Fibroblast of peridontal ligament (primary cell): ENCODE measurements around the gene TBC1D5.
A peak's percentile ranks its signal among the peaks of the same experiment; 100 is the strongest.
"Not testable (repeated sequence)": the region's sequence is repeated elsewhere in the genome, so short reads cannot be mapped to it uniquely, and the experiment has no call there.

Experiments used
- DNase-seq: peaks from one replicate; pipeline ENCODE4 v3.0.0-alpha.2; 2010; ENCODE audit errors: extremely low read depth

TBC1D5 gene

DNA sequence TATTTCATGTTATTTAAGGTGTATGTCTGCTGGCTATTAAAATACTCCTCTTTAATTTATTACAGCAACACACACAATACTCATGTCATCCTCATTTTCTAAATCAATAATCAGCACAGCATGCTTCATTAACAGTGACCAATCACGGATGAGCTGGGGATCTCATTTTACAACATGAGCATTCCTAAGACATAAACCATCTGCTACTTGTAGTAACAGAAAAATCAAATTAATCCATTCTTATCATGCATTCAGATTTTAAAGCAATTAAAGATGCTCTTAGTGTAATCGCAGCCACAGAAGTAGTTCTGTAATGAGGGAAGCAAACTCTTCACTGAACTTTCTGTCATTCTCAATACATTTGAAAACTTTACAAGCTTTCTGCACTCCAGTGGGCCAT, 191.1 kb downstream of the TBC1D5 start:
- DNase-seq = no peak

DNA sequence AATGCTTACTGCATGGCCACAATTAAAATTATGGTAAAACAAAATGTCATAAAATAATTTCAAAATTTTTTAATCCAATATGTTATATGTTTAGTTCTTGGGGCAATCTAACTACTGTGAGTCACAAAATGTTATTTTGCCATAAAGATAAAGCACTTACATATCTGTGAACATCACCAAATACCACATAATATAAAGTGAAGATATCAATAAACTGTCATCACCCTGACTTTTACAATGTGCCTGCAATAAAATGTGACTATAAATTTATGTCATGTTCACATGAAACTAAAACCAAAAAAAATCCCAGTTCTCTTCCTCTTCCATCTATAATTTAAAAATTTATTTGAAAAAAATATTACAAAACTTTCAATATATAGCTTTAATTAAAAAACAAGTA, 191.8 kb downstream of the TBC1D5 start:
- DNase-seq = no peak

DNA sequence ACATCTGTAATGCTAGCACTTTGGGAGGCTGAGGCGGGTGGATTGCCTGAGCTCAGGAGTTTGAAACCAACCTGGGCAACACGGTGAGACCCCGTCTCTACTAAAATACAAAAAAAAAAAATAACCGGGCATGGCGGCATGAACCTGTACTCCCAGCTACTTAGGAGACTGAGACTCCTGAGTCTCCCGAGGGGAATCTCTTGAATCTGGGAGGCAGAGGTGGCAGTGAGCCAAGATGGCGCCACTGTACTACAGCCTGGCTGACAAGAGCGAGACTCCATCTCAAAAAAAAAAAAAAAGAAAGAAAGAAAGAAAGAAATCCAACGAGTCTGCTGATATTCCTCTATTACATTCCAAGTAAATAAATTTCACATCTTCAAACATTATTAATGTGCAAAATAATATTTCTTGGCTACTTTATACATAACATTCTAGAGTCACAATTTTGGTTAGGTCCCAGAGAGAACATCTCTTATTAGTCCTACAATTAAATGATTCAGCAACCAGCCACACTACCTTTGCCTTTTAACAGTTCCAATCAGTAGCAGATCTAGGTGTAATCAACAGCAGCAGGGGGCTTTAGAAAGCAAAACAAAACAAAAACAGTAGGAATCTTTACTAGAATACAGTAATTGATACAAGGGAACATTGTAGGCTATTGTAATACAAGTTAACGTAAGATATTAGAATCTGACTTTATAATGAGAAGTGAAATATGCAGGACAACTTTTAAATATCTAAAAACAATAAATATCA, 195.8 kb downstream of the TBC1D5 start:
- DNase-seq = no peak

DNA sequence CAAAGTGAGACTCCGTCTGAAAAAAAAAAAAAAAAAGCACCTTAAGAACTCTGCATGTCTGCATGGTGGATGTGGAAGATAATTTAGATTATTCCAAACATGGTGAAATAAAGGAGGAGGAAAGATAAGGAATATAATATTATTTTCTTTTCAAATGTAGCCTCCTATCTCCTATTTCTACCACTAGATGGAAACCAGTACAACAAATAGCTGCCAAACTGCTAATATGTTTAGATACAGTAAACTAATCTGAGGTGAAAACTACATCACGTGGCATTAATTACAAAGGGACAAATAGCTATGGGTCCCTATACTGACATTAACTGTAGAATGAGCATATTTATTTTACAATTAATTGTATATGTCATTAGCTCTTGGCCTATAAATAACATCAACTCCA, 197.8 kb downstream of the TBC1D5 start:
- peak; percentile 18 for DNase-seq

DNA sequence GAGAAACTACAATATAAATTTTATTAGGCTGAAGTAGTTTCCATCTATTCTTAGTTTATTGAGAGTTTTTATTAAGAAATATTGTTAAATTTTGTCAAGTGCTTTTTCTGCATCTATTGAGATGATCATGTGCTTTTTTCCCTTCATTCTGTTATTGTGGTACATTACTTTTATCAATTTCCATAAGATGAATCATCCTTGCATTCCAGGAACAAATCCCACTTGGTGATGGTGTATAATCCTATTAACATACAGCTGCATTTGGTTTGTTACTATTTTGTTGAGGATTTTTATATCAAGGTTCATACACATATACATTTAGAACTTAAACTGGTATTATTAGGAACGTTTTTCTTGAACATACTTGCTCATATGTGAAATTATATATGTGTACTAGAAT, 199.8 kb downstream of the TBC1D5 start:
- DNase-seq = peak; percentile 22

DNA sequence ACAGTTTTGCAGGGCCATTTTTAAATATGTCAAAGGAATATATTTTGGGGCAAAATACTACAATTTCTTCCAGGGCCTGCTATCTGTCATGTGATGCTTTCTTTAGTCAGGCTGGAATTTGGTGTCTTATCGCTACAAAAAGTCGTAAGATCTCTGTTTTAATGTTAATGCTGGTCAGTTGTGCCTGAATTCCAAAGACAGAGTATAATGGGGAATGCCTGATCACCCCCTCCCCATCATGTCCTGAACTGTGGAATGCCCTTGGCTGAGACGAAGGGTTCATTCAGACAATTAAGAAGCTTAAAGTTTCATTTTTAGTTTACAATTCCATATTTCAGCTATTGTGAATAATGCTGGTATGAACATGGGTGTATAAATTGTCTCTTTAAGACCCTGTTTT, 203.0 kb downstream of the TBC1D5 start:
- DNase-seq = no peak

DNA sequence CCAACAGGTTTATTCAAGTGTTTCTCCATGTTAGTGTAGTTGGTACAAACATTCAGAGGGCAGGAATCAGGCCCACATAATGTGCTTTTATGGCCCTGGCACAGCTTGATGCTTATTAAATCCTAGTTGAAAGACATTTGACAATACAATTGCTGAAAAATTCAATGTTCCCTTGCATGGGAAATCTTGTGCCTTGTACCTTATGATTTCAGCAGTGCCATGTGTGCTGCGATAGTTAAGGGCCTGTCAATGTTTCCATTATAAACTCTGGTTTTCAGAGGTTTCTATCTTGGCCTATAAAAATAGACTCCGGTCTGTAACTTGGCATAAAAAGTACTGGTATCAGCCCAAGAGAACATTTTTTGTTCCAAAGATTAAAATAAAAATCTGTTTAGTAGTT, 207.2 kb downstream of the TBC1D5 start:
- DNase-seq = no peak

DNA sequence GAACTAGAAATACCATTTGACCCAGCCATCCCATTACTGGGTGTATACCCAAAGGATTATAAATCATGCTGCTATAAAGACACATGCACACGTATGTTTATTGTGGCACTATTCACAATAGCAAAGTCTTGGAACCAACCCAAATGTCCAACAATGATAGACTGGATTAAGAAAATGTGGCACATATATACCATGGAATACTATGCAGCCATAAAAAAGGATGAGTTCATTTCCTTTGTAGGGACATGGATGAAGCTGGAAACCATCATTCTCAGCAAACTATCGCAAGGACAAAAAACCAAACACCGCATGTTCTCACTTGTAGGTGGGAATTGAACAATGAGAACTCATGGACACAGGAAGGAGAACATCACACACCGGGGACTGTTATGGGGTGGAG, 210.0 kb downstream of the TBC1D5 start:
- not testable (repeated sequence) for DNase-seq

DNA sequence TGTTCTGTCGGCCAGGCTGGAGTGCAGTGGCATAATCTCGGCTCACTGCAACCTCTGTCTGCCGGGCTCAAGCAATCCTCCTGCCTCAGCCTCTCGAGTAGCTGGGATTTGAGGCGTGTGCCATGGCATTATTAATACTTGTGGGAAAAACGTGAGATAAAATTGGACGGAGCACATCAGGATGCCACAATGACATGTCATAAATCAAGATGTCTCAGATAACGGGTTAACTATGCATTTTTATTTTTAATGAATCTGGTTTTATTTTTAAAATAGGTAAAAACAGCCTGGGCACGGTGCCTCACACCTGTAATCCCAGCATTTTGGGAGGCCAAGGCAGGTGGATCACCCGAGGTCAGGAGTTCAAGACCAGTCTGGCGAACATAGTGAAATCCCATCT, 212.8 kb downstream of the TBC1D5 start:
- DNase-seq = no peak

DNA sequence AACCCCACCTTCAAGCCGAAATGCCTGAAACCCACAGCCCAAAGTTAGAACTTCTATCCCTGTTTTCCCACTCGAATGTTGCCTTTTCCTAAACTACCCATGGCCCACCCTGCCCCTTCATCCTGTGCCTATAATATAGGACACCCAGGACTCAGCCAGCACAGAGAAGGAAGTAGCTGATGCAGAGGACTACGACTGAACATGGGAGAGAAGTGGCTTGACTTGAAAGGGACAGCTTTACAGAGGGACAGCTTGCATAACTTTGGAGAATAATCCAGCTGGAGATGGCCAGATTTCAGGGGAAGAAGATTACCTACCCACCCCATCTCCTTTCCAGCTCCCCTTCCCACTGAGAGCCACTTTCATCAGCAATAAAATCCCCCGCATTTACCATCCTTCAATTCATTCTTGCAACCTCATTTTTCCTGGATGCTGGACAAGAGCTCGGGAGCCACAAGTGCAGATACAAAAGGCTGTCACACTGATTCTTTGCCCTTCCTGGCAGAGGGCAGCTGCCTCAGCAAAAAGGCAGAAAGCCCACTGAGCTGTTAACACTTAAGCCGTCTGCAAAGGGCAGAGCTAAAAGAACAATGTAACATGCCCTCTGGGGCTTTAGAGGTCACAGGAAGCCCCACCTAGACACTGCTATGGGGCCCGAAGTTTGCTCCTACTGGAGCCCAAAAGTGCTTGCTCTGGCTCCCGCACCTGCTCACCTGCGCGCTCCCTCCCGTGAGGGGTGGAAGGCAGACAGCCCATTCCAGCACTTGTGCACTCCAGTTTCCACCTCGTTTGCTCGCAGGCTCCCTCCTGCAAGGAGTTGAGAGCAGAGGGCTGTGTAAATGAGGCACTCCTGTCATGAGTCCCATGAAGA, 224.0 kb downstream of the TBC1D5 start:
- no peak for DNase-seq

DNA sequence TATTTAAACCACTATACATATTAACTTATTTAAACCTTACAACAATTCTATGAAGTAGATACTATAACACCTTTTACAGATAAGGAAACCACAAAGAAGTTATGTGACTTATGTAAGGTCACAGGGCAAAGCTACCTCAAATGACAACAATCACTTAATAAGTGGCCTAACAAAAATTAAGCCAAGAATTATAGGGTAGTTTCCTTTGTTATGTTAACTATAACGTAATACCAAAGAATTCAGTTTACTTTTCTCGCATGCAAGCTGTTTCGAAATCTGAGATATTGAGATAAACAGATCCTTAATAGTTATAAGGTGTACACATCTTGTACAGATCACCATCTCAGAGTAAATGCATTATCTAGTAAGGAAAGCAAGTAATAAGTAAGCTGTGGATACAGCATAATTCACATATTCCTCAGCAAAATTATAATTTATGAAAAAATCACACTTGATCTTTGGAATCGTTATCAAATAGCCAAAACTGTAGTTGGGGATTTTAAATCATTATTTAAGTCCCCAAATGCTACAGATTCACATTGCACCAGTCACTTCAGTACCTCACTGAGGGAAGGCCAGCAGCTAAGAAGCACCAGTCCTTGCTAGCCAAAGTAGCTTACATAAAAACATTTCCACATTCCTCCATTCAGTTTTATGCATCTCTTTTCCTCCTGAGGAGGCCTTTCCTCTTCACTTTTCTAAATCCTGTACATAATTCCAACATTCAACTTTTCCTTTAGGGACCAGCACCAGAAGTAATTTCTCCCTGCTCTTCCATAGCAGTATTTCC, 226.8 kb downstream of the TBC1D5 start:
- DNase-seq = no peak

DNA sequence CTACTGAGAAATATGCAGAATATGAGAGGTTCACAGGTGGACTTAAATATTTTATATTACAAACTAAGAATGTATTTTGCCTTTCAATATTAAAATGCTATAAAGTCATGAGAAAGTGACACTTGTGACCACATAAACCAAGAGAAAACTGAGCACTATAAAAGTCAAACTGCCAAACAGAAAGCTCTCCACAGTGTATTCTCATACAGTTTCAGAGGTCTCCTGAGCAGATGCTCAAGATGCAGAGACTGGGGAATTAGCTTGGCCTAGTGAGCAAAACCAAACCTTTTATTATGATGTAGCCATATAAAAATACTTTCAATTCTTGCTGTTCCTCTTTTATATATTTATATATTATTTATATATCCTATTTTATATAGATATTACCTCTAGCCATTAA, 227.8 kb downstream of the TBC1D5 start:
- no peak for DNase-seq

DNA sequence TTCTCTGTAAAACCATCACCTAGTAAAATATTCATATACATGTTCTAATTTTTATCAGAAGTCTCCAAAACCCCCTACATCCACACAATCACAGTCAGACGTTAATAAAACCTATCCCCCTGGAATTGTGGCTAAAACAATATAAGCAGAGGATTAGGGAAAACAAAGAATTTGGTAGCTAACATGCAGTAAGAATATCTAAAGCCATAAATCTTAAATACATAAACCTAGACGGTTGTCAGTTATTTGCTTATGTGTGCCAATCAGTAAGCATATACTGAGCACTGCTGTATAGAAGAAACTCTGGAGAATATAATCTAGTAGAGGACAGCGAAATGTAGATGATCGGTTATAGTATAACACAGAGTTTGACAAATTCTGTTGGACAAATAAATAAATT, 232.2 kb downstream of the TBC1D5 start:
- no peak for DNase-seq

DNA sequence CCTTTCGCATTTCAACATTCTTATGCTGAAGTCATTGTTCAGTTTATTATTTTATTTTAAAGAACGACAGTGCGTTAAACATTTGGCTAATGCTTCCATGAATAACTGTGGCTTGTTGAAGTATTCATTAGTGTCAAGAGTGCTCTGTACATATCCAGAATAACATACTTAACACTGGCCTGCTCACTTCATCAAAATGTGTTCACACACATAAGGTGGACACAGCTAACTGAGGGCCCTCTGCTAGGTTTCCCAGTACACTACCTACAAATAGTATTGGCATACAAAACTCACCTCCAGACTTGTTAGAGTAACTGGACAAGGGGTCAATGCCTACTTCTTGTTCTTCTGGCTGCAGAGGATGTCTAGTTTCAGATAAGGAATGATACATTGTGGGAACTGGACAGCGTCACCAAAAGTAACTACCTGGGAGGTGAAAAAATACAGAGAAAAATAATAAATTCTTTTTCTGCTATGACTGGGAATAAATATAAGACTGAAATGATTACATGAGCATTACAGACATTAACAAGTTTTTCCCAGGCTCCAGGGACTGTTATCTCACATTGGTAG, 234.2 kb downstream of the TBC1D5 start:
- DNase-seq = no peak

DNA sequence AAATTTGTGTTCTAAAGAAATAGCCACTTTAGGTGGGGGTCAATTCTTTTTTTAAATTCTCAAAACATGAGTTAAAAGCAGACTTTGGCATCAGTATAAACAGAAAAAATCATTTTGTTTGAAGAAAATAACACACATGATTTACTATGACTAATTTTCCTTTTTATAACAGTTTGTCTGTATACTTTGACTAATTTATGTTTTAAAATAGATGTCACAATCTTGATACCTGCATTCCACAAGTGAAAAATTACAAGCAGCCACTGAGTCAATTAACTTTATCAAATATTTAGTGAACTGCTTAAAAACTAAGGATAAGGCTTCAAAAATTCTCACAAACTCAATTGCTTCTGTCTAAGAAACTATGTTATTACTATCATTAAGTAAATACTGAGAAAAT, 235.0 kb downstream of the TBC1D5 start:
- no peak for DNase-seq

DNA sequence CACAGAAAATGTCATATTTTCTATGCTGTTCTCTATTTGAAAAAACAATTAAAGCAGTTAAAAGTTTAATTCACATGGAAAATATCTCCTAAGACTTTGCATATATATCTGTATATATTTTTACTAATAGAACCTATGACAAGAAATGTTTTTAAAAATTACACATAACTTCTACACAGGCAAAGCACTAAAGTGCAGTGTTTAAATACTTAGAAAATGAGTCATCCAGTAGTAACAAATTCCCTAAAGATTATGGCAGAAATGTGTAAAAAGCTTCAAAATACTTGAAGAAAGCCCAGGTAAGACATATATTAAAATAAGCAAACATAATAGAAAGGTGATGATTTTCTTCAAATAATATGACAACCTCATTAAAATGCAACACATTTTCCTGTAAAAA, 236.6 kb downstream of the TBC1D5 start:
- peak; percentile 42 for DNase-seq

DNA sequence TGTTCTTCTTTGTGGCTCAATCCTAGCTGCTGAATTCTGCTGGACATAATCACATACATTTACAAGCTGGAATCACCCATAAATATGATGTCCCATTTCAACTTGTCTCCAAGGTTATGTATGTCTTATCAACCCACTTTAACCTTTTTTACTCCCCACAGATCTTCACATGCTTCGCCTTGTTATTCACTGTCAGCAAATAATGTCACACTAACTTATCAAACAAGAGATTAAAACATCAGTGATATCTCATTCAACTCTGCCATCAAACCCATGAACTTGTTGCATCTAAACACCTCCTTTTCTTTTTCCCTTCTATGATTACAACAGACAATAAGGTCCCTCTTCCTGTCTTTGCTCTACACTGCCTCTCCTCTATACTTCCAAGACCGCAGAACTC, 240.7 kb downstream of the TBC1D5 start:
- DNase-seq = no peak

DNA sequence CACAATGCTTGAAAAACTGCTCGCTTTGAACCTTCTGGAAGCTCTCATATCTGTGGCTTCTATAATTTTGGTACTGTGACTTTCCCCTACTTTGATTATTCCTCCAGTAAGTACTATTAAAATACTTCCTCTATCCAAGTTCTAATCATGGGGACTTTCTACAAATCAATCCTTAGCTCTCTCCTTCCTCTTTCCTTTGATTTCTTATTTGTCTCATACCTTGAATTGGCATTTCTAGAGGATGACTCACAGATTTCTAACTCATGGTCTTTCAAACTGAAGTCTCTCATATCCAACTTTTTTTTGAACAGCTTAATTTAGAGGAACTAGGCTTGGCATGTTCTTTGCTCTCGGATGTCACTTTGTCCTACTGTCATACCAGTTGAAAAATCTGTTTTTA, 241.8 kb downstream of the TBC1D5 start:
- DNase-seq = no peak

DNA sequence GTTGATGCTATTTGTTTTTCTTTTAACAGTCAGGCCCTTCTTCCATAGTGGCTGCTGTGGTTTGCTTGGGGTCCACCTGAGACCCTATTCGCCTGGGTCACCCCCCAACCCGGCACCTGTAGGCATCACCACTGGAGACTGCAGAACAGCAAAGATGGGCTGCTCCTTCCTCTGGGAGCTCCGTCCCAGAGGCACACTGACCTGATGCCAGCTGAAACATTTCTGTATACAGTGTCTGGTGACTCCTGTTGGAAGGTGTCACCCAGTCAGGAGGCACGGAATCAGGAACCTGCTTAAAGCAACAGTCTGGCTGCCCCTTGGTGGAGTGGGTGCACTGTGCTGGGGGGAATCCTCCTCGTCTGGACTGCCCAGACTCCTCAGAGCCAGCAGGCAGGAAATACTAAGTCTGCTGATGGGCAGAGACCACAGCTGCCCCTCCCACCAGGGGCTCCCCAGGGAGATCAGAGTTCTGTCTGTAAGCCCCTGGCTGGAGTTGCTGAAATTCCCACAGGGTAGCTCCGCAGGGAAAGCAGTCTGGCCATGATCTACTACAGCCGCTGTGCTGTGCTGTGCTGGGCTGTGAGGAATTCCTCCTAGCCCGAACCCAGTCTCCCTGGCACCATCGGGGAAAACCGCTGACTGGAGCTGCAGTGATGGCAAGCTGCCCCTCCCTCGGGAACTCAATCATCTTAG, 248.2 kb downstream of the TBC1D5 start:
- no peak for DNase-seq

DNA sequence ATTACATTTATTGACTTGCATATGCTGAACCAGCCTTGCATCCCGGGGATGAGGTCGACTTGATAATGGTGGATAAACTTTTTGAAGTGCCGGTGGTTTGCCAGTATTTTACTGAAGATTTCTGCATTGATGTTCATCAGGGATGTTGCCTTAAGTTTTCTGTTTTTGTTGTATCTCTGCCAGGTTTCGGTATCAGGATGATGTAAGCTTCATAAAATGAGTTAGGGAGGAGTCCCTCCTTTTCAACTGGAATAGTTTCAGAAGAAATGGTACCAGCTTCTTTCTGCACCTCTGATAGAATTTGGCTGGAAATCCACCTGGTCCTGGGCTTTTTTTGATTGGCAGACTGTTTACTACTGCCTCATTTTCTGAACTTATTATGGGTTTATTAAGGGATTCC, 250.8 kb downstream of the TBC1D5 start:
- peak; percentile 79 for DNase-seq

DNA sequence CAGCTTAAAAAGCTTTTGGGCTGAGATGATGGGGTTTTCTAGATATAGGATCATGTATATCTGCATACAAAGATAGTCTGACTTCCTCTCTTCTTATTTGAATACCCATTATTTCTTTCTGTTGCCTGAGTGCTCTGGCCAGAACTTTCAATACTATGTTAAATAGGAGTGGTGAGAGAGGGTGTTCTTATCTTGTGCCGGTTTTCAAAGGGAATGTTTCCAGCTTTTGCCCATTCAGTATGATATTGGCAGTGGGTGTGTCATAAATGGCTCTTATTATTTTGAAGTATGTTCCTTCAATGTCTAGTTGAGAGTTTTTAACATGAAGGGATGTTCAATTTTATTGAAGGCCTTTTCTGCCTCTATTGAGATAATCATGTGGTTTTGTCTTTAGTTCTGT, 251.2 kb downstream of the TBC1D5 start:
- not testable (repeated sequence) for DNase-seq
